Uterus (tissue), 4 donors: Measurements from ENCODE around the gene TRIO. TPM values are rescaled to one million over a fixed set of nuclear protein-coding genes. Genes with fewer than 3 reads are reported as not detected.

Experiments
- DNase-seq, 2 donors: peaks; one replicate each; pipeline ENCODE4 v3.0.0-alpha.2; 2019 to 2020
- H3K27ac ChIP-seq, 2 donors: fragments of 200-600 bp; sonication (generic); 1 replicate in 1 of 2; 2 replicates in 1 of 2; pipeline ENCODE4 v1.5.1; 2016 to 2018
- H3K27me3 ChIP-seq, 2 donors: fragments of 200-600 bp; sonication (generic); one replicate each; pipeline ENCODE4 v1.5.1; 2018 to 2019; ENCODE audit warnings: control low read depth in 1 of 2
- H3K36me3 ChIP-seq, 2 donors: fragments of 200-600 bp; sonication (generic); one replicate each; pipeline ENCODE4 v1.5.1; 2019; ENCODE audit warnings: control low read depth in 1 of 2
- H3K4me1 ChIP-seq, 2 donors: fragments of 200-600 bp; sonication (generic); one replicate each; pipeline ENCODE4 v1.5.1; 2018 to 2019; ENCODE audit warnings: control low read depth in 1 of 2
- H3K4me3 ChIP-seq, 2 donors: fragments of 200-600 bp; sonication (generic); 1 replicate in 1 of 2; 2 replicates in 1 of 2; pipeline ENCODE4 v1.5.1; 2018 to 2019; ENCODE audit warnings: mild to moderate bottlenecking in 1 of 2
- H3K9me3 ChIP-seq, 2 donors: fragments of 200-600 bp; sonication (generic); one replicate each; pipeline ENCODE4 v1.5.1; 2019; ENCODE audit warnings: control low read depth in 1 of 2
- POLR2A ChIP-seq, 2 donors: fragments of 450-650 bp; IDR thresholded peaks; one replicate each; pipeline ENCODE4 v1.6.1; 2016; ENCODE audit warnings: antibody characterized with exemption in 2 of 2, mild to moderate bottlenecking in 1 of 2, moderate library complexity in 1 of 2
- intact Hi-C: fragments of 100-400 bp; cut with DNase I; formaldehyde crosslinking; loops from one replicate; pipeline ENCODE4 v1.15.1; 2023; ENCODE audit warnings: low total_unique reads
- total RNA-seq, 4 donors: library from RNA; depleted of rRNA in 3 of 4; stranded (reverse); fragments of >200 nt in 3 of 4; gene quantifications; one replicate each; pipeline versions ENCODE4 v1.1.0 to v1.2.4, GENCODE V29; 2014 to 2023
- TF ChIP-seq, protein P1 (sequence below), 4 experiments: fragments of 200-600 bp in 2 of 4; fragments of 450-650 bp in 2 of 4; sonication (generic) in 2 of 4; IDR thresholded peaks; one replicate each; pipeline ENCODE4 v1.5.1; 2016 to 2019; ENCODE audit warnings: antibody characterized with exemption in 4 of 4, mild to moderate bottlenecking in 2 of 4, moderate library complexity in 1 of 4
- donor health status: DM: yes; HTN: yes; CAD: no.

TRIO gene
- total RNA-seq, 4 donors from 2014 or later: 93.5 to 234 (median 207) TPM

DNA sequence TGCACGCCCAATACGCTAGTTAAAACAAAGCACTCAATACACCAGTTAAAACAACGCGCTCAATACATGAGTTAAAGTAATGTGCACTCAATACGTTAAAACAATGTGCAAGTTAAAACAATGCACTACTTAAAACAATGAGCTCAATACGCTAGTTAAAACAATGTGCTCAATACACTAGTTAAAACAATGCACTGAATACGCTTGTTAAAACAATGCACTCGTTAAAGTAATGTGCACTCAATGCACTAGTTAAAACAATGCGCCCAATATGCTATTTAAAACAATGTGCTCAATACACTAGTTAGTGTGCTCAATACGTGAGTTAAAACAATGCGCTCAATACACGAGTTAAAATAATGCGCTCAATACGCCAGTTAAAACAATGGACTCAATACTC lies 185.0 kb downstream of the TRIO start:
- intact Hi-C loops: no loop called here
- TF ChIP-seq POLR2A (IDR thresholded peaks at IDR 0.05): no peak
- TF ChIP-seq, protein P1, sequence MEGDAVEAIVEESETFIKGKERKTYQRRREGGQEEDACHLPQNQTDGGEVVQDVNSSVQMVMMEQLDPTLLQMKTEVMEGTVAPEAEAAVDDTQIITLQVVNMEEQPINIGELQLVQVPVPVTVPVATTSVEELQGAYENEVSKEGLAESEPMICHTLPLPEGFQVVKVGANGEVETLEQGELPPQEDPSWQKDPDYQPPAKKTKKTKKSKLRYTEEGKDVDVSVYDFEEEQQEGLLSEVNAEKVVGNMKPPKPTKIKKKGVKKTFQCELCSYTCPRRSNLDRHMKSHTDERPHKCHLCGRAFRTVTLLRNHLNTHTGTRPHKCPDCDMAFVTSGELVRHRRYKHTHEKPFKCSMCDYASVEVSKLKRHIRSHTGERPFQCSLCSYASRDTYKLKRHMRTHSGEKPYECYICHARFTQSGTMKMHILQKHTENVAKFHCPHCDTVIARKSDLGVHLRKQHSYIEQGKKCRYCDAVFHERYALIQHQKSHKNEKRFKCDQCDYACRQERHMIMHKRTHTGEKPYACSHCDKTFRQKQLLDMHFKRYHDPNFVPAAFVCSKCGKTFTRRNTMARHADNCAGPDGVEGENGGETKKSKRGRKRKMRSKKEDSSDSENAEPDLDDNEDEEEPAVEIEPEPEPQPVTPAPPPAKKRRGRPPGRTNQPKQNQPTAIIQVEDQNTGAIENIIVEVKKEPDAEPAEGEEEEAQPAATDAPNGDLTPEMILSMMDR (IDR thresholded peaks at IDR 0.05): no peak
- Histone ChIP-seq H3K27me3 (no peaks in the 10 kb centered on the region), H3K36me3 (no peaks in the 10 kb centered on the region), H3K9me3 (no peaks in the 10 kb centered on the region), H3K27ac (no peak overlapping the region), H3K4me1 (no peaks in the 10 kb centered on the region), H3K4me3 (no peak overlapping the region)
- DNase-seq: no peak

DNA sequence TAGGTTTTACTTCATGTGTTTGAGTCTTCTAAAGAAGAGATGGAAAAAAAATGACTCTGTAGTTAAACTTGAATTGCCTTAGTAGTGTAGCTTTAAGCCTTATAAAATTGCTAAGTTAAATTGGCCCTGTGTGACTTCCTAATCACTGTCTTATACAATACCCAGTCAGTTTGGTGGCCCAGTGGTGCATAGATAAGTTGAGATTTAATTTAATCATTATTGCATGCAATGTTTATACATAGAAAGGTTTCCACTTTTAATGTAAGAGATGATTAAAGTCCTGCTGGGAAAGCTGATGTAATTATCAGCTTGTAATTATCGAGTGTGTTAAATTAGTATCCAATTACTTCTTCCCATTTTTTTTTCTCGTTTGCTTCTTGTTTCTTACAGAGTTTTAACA lies 187.1 kb downstream of the TRIO start:
- H3K9me3 ChIP-seq: no peaks in the 10 kb centered on the region
- TF ChIP-seq POLR2A (IDR thresholded peaks at IDR 0.05): no peak
- TF ChIP-seq, protein P1 (IDR thresholded peaks at IDR 0.05): no peak
- no peak for DNase-seq
- H3K36me3 ChIP-seq: no peaks in the 10 kb centered on the region
- no peaks in the 10 kb centered on the region for H3K27me3 ChIP-seq
- no peaks in the 10 kb centered on the region for H3K4me1 ChIP-seq
- intact Hi-C loops: no loop called here
- H3K27ac ChIP-seq: no peak overlapping the region
- no peak overlapping the region for H3K4me3 ChIP-seq

DNA sequence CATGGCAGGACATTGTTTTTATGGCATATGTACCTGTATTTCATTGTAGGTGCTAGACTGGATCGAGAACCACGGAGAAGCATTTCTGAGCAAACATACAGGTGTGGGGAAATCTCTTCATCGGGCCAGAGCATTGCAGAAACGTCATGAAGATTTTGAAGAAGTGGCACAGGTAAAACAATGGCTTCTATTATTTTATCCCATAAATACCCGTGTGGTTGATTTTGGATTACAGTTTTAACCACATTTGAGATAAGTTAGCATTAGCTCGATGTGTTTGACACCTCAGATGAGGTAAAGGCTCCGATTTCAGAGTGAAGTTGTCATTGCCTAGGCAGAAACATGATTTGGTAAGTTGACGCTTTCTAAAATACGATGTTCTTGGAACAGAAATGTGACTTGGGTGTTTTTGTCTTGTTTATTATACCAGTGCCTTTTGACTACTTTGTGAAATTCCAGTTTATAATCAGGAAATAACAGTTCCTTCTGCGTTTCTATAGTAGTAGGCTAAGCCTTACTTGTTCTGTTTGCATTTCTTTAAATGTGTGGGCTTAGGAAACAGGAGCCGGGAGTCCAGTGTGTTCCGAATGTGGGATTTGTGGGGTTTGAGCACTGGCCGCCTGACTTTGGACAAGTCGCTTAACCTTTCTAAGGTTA lies 187.7 kb downstream of the TRIO start:
- H3K4me1 ChIP-seq: no peaks in the 10 kb centered on the region
- no peaks in the 10 kb centered on the region for H3K27me3 ChIP-seq
- intact Hi-C loops: no loop called here
- no peak overlapping the region for H3K4me3 ChIP-seq
- TF ChIP-seq, protein P1 (IDR thresholded peaks at IDR 0.05): no peak
- TF ChIP-seq POLR2A (IDR thresholded peaks at IDR 0.05): no peak
- H3K9me3 ChIP-seq: no peaks in the 10 kb centered on the region
- DNase-seq: no peak
- no peaks in the 10 kb centered on the region for H3K36me3 ChIP-seq
- H3K27ac ChIP-seq: no peak overlapping the region

- no peak overlapping the region for H3K4me3 ChIP-seq
- no peak for DNase-seq
- H3K4me1 ChIP-seq: no peaks in the 10 kb centered on the region
- no peaks in the 10 kb centered on the region for H3K36me3 ChIP-seq
- H3K27me3 ChIP-seq: no peaks in the 10 kb centered on the region
- H3K27ac ChIP-seq: no peak overlapping the region
- no peak for TF ChIP-seq POLR2A (IDR thresholded peaks at IDR 0.05)
- TF ChIP-seq, protein P1 (IDR thresholded peaks at IDR 0.05): no peak
- H3K9me3 ChIP-seq: no peaks in the 10 kb centered on the region
- intact Hi-C loops: no loop called here
These were observed 188.2 kb downstream of the TRIO start for GRCh38 chr5:14331386-14331781.

DNA sequence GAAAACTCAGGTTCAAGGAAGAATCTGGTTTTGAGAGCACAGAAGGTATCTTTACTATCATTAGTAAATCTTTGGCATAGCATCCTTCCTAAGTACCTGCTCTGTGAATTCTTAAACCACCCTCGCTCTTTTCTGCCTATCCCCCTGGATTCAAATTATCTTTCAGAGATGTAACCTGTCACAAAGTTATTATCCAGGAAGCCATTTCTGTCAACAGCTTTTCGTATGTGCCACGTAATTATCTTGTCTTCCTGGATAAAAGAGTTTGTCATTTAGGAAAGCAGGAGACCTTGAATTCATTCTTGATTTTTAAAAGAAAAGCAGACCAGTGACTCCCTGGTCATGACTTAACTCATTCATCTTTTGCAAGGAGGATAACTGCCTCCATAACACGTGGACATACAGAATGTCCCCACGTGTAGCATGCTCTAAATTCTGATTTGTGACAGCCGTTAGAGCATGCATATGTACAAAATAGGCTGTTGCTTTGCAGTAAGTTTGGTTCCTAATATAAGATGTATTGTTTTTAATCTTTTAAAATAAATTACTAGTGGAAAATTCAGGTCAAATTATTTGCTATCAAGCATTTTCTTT lies 189.0 kb downstream of the TRIO start:
- DNase-seq: no peak
- no peak overlapping the region for H3K27ac ChIP-seq
- no peak overlapping the region for H3K4me3 ChIP-seq
- intact Hi-C loops: no loop called here
- H3K36me3 ChIP-seq: no peaks in the 10 kb centered on the region
- no peaks in the 10 kb centered on the region for H3K9me3 ChIP-seq
- TF ChIP-seq POLR2A (IDR thresholded peaks at IDR 0.05): no peak
- TF ChIP-seq, protein P1 (IDR thresholded peaks at IDR 0.05): no peak
- H3K4me1 ChIP-seq: no peaks in the 10 kb centered on the region
- no peaks in the 10 kb centered on the region for H3K27me3 ChIP-seq
